Stomach (tissue), 9 donors: Measurements from ENCODE around the gene AKAP13. TPM values are rescaled to one million over a fixed set of nuclear protein-coding genes. Genes with fewer than 3 reads are reported as not detected.

Experiments used
- DNase-seq, 2 donors: peaks; one replicate each; pipeline versions ENCODE4 v3.0.0 to v3.0.0-alpha.2; 2013 to 2019
- H3K27ac ChIP-seq, 5 donors: fragments of 200-600 bp in 4 of 5; sonication (generic) in 4 of 5; one replicate each; pipeline ENCODE4 v1.5.1; 2013 to 2019; ENCODE audit warnings: mild to moderate bottlenecking in 1 of 5, moderate library complexity in 1 of 5
- H3K27me3 ChIP-seq, 3 donors: fragments of 200-600 bp; sonication (generic); one replicate each; pipeline ENCODE4 v1.5.1; 2017 to 2019; ENCODE audit warnings: mixed run types in 1 of 3
- H3K36me3 ChIP-seq, 4 donors: fragments of 200-600 bp; sonication (generic); 1 replicate in 3 of 4; 2 replicates in 1 of 4; pipeline ENCODE4 v1.5.1; 2016 to 2019
- H3K4me1 ChIP-seq, 4 donors: fragments of 200-600 bp; sonication (generic); one replicate each; pipeline ENCODE4 v1.5.1; 2016 to 2019
- H3K4me3 ChIP-seq, 4 donors: fragments of 200-600 bp; sonication (generic) in 3 of 4; one replicate each; pipeline ENCODE4 v1.5.1; 2016 to 2019; ENCODE audit warnings: mild to moderate bottlenecking in 1 of 4
- H3K9me3 ChIP-seq, 4 donors: fragments of 200-600 bp; sonication (generic); one replicate each; pipeline ENCODE4 v1.5.1; 2016 to 2019
- CTCF ChIP-seq, 7 experiments: fragments of 450-650 bp in 4 of 7; fragments of 200-600 bp in 3 of 7; sonication (generic) in 3 of 7; IDR thresholded peaks; one replicate each; pipeline ENCODE4 v1.5.1; 2016 to 2019; ENCODE audit warnings: antibody characterized with exemption in 7 of 7, control low read depth in 2 of 7, mild to moderate bottlenecking in 1 of 7
- EP300 ChIP-seq: sonication (generic); formaldehyde crosslinking; IDR thresholded peaks from one replicate; pipeline ENCODE4 v1.6.1; 2017; ENCODE audit warnings: antibody characterized with exemption
- POLR2A ChIP-seq, 4 donors: fragments of 450-650 bp; IDR thresholded peaks; one replicate each; pipeline ENCODE4 v1.6.1; 2016; ENCODE audit warnings: antibody characterized with exemption in 4 of 4, control low read depth in 2 of 4, mild to moderate bottlenecking in 1 of 4, moderate library complexity in 1 of 4
- POLR2AphosphoS5 ChIP-seq, 3 donors: sonication (generic); formaldehyde crosslinking; IDR thresholded peaks; one replicate each; pipeline ENCODE4 v1.6.1; 2016; ENCODE audit warnings: antibody characterized with exemption in 3 of 3
- WGBS, 5 donors: extraction: QIAGEN DNeasy Blood & Tissue Kit in 3 of 5; methylation state at CpG; one replicate each; pipeline versions ENCODE4 v1.1.5 to v1.1.7; 2013 to 2018; 5-methylcytosine and 5-hydroxymethylcytosine counted together
- intact Hi-C: fragments of 100-400 bp; cut with DNase I; formaldehyde crosslinking; loops from one replicate; pipeline ENCODE4 v1.15.1; 2023; ENCODE audit warnings: low total_unique reads
- polyA plus RNA-seq, 3 donors: library from polyadenylated mRNA; stranded (reverse); fragments of 200-250 nt; gene quantifications; one replicate each; pipeline ENCODE4 v1.2.3, GENCODE V29; 2013
- total RNA-seq, 5 donors: library from RNA; depleted of rRNA; stranded (reverse); fragments of >200 nt; gene quantifications; one replicate each; pipeline versions ENCODE4 v1.1.0 to v1.2.3, GENCODE V29; 2014 to 2016
- donor health status: healthy with polysubstance abuse.
- donor health status: Bipolar disorder and iron deficiency.
- donor health status: healthy.

The AKAP13 gene
- total and polyA plus RNA-seq, 8 donors, result 33.1 to 395 (median 138) TPM

GRCh38 chr15:85463276-85463892 is 83.0 kb downstream of the AKAP13 start:
- no peaks in the 10 kb centered on the region for H3K9me3 ChIP-seq
- WGBS, 5 donors, result 83 to 96% (median 89%) methylated on average over 4 of the region's 4 CpGs
- TF ChIP-seq POLR2AphosphoS5 (IDR thresholded peaks at IDR 0.05) (no peak), EP300 (no peak), POLR2A (IDR thresholded peaks at IDR 0.05) (no peak), CTCF (IDR thresholded peaks at IDR 0.05) (no peak)
- H3K36me3 ChIP-seq, result no peaks in the 10 kb centered on the region
- peaks cover 0 to 13% (median 6%) of the 10 kb centered on the region in 4 donors for H3K4me1 ChIP-seq
- no peak overlapping the region for H3K4me3 ChIP-seq
- H3K27me3 ChIP-seq, result no peaks in the 10 kb centered on the region
- intact Hi-C loops, result no loop called here
- H3K27ac ChIP-seq, result no peak overlapping the region
- no peak for DNase-seq

- H3K9me3 ChIP-seq, result no peaks in the 10 kb centered on the region
- peaks cover 0 to 13% (median 6%) of the 10 kb centered on the region in 4 donors for H3K4me1 ChIP-seq
- no peak overlapping the region for H3K27ac ChIP-seq
- H3K27me3 ChIP-seq, result no peaks in the 10 kb centered on the region
- H3K36me3 ChIP-seq, result no peaks in the 10 kb centered on the region
- TF ChIP-seq EP300 (no peak), POLR2AphosphoS5 (IDR thresholded peaks at IDR 0.05) (no peak)
- intact Hi-C loops, result no loop called here
- no peak overlapping the region for H3K4me3 ChIP-seq
- WGBS, 5 donors, result 60 to 76% (median 71%) methylated on average over 6 of the region's 6 CpGs
- DNase-seq, result no peak
These were observed 83.6 kb downstream of the AKAP13 start for GRCh38 chr15:85463976-85464375.

GRCh38 chr15:85464471-85464870 is 84.1 kb downstream of the AKAP13 start:
- no peaks in the 10 kb centered on the region for H3K36me3 ChIP-seq
- peaks cover 0 to 15% (median 7%) of the 10 kb centered on the region in 4 donors for H3K4me1 ChIP-seq
- no peak overlapping the region for H3K27ac ChIP-seq
- 84 to 90% (median 87%) methylated on average over 3 of the region's 3 CpGs for WGBS, 5 donors
- DNase-seq, result no peak
- no peaks in the 10 kb centered on the region for H3K9me3 ChIP-seq
- TF ChIP-seq CTCF (IDR thresholded peaks at IDR 0.05), result no peak
- no peak for TF ChIP-seq POLR2AphosphoS5 (IDR thresholded peaks at IDR 0.05)
- TF ChIP-seq EP300, result no peak
- no peaks in the 10 kb centered on the region for H3K27me3 ChIP-seq
- H3K4me3 ChIP-seq, result no peak overlapping the region
- intact Hi-C loops, result no loop called here

- peaks cover 0 to 52% (median 30%) of the 10 kb centered on the region in 4 donors for H3K4me1 ChIP-seq
- no peaks in the 10 kb centered on the region for H3K9me3 ChIP-seq
- H3K27ac ChIP-seq, result peak overlapping the region in 3 of 5 donors; percentile 27 to 40 (median 30)
- H3K36me3 ChIP-seq, result no peaks in the 10 kb centered on the region
- intact Hi-C loops, result no loop called here
- no peaks in the 10 kb centered on the region for H3K27me3 ChIP-seq
- no peak overlapping the region for H3K4me3 ChIP-seq
- TF ChIP-seq POLR2AphosphoS5 (IDR thresholded peaks at IDR 0.05), result no peak
- no peak for TF ChIP-seq EP300
- no peak for TF ChIP-seq POLR2A (IDR thresholded peaks at IDR 0.05)
- TF ChIP-seq CTCF (IDR thresholded peaks at IDR 0.05), result no peak
- peak in 1 of 2 donors; percentile 45 for DNase-seq
- 44 to 77% (median 66%) methylated on average over 8 of the region's 8 CpGs for WGBS, 5 donors
These were observed 90.3 kb downstream of the AKAP13 start for GRCh38 chr15:85470563-85471271.

- Histone ChIP-seq H3K4me3 (no peak overlapping the region), H3K27me3 (no peaks in the 10 kb centered on the region), H3K9me3 (no peaks in the 10 kb centered on the region), H3K4me1 (peaks cover 0 to 56% (median 31%) of the 10 kb centered on the region in 4 donors), H3K36me3 (no peaks in the 10 kb centered on the region), H3K27ac (no peak overlapping the region)
- TF ChIP-seq POLR2A (IDR thresholded peaks at IDR 0.05) (no peak), CTCF (IDR thresholded peaks at IDR 0.05) (no peak), POLR2AphosphoS5 (IDR thresholded peaks at IDR 0.05) (no peak), EP300 (no peak)
- intact Hi-C loops, result no loop called here
- DNase-seq, result no peak
- 94 to 98% (median 96%) methylated on average over 2 of the region's 2 CpGs for WGBS, 5 donors
These were observed 91.9 kb downstream of the AKAP13 start for GRCh38 chr15:85472349-85472748.
